IPS-18a (cell line): ENCODE results near the gene SERINC2.

ENCODE experiments used
- H3K27ac ChIP-seq: one replicate; pipeline ENCODE4 v1.5.1; 2013; ENCODE audit warnings: low read length
- H3K27me3 ChIP-seq: one replicate; pipeline ENCODE4 v1.6.1; 2013; ENCODE audit warnings: mild to moderate bottlenecking, low read length; ENCODE audit not compliant: control insufficient read depth, insufficient read depth
- H3K36me3 ChIP-seq: one replicate; pipeline ENCODE4 v1.6.1; 2013; ENCODE audit warnings: low read depth, low read length; ENCODE audit not compliant: control insufficient read depth
- H3K4me1 ChIP-seq: one replicate; pipeline ENCODE4 v1.6.1; 2013; ENCODE audit warnings: low read depth, low read length; ENCODE audit not compliant: control insufficient read depth
- H3K4me3 ChIP-seq: one replicate; pipeline ENCODE4 v1.5.1; 2013; ENCODE audit warnings: low read length
- H3K9ac ChIP-seq: one replicate; pipeline ENCODE4 v1.6.1; 2013; ENCODE audit warnings: mild to moderate bottlenecking, low read length, moderate library complexity
- H3K9me3 ChIP-seq: one replicate; pipeline ENCODE4 v1.6.1; 2013; ENCODE audit warnings: low read depth, low read length; ENCODE audit not compliant: control insufficient read depth

SERINC2 gene

GRCh38 chr1:31441073-31441472 lies 28.1 kb downstream of the SERINC2 start:
- no peaks in the 10 kb centered on the region for H3K27me3 ChIP-seq
- no peak overlapping the region for H3K27ac ChIP-seq
- no peaks in the 10 kb centered on the region for H3K36me3 ChIP-seq
- H3K4me3 ChIP-seq: no peak overlapping the region
- no peaks in the 10 kb centered on the region for H3K9me3 ChIP-seq
- no peaks in the 10 kb centered on the region for H3K4me1 ChIP-seq
- no peak overlapping the region for H3K9ac ChIP-seq

GRCh38 chr1:31441558-31441957 lies 28.5 kb downstream of the SERINC2 start:
- Histone ChIP-seq H3K27me3 (no peaks in the 10 kb centered on the region), H3K27ac (no peak overlapping the region), H3K4me3 (no peak overlapping the region), H3K4me1 (no peaks in the 10 kb centered on the region), H3K9ac (no peak overlapping the region), H3K9me3 (no peaks in the 10 kb centered on the region), H3K36me3 (no peaks in the 10 kb centered on the region)

- no peak overlapping the region for H3K27ac ChIP-seq
- no peaks in the 10 kb centered on the region for H3K27me3 ChIP-seq
- no peaks in the 10 kb centered on the region for H3K9me3 ChIP-seq
- H3K4me3 ChIP-seq: no peak overlapping the region
- H3K36me3 ChIP-seq: no peaks in the 10 kb centered on the region
- no peak overlapping the region for H3K9ac ChIP-seq
- no peaks in the 10 kb centered on the region for H3K4me1 ChIP-seq
These were observed 29.1 kb downstream of the SERINC2 start for GRCh38 chr1:31441970-31442647.

DNA sequence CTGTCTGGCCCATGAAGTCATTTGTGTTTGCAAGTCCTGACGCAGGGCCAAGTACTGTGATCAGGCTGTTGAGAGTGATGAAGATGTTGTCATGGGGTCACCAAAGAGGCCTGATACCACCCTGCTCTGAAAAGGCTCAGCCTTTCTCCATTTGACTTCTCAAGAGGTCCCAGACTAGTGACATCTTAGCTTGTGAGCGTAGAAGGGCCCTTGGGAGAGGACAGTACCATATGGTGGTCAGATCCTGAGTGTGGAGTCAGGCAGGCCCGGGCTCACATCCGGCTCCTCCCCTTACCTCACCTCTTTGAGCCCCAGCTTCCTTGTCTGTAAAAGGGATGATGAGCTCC lies 29.6 kb downstream of the SERINC2 start:
- Histone ChIP-seq H3K27ac (no peak overlapping the region), H3K4me1 (no peaks in the 10 kb centered on the region), H3K9me3 (no peaks in the 10 kb centered on the region), H3K4me3 (no peak overlapping the region), H3K36me3 (no peaks in the 10 kb centered on the region), H3K27me3 (no peaks in the 10 kb centered on the region), H3K9ac (no peak overlapping the region)

- no peaks in the 10 kb centered on the region for H3K9me3 ChIP-seq
- no peaks in the 10 kb centered on the region for H3K36me3 ChIP-seq
- no peak overlapping the region for H3K4me3 ChIP-seq
- H3K4me1 ChIP-seq: no peaks in the 10 kb centered on the region
- no peaks in the 10 kb centered on the region for H3K27me3 ChIP-seq
- H3K9ac ChIP-seq: no peak overlapping the region
- no peak overlapping the region for H3K27ac ChIP-seq
These were observed 30.7 kb downstream of the SERINC2 start for GRCh38 chr1:31443673-31444072.

- H3K9ac ChIP-seq: no peak overlapping the region
- H3K27me3 ChIP-seq: no peaks in the 10 kb centered on the region
- no peaks in the 10 kb centered on the region for H3K4me1 ChIP-seq
- H3K4me3 ChIP-seq: no peak overlapping the region
- no peak overlapping the region for H3K27ac ChIP-seq
- no peaks in the 10 kb centered on the region for H3K9me3 ChIP-seq
- H3K36me3 ChIP-seq: no peaks in the 10 kb centered on the region
These were observed 31.9 kb downstream of the SERINC2 start for GRCh38 chr1:31444725-31445448.

- H3K4me1 ChIP-seq: no peaks in the 10 kb centered on the region
- H3K9me3 ChIP-seq: no peaks in the 10 kb centered on the region
- H3K9ac ChIP-seq: no peak overlapping the region
- no peaks in the 10 kb centered on the region for H3K27me3 ChIP-seq
- H3K27ac ChIP-seq: no peak overlapping the region
- no peaks in the 10 kb centered on the region for H3K36me3 ChIP-seq
- no peak overlapping the region for H3K4me3 ChIP-seq
These were observed 32.9 kb downstream of the SERINC2 start for GRCh38 chr1:31445951-31446350.

GRCh38 chr1:31447210-31447609 lies 34.2 kb downstream of the SERINC2 start:
- Histone ChIP-seq H3K4me1 (no peaks in the 10 kb centered on the region), H3K36me3 (no peaks in the 10 kb centered on the region), H3K4me3 (no peak overlapping the region), H3K9me3 (no peaks in the 10 kb centered on the region), H3K9ac (no peak overlapping the region), H3K27me3 (no peaks in the 10 kb centered on the region), H3K27ac (no peak overlapping the region)

DNA sequence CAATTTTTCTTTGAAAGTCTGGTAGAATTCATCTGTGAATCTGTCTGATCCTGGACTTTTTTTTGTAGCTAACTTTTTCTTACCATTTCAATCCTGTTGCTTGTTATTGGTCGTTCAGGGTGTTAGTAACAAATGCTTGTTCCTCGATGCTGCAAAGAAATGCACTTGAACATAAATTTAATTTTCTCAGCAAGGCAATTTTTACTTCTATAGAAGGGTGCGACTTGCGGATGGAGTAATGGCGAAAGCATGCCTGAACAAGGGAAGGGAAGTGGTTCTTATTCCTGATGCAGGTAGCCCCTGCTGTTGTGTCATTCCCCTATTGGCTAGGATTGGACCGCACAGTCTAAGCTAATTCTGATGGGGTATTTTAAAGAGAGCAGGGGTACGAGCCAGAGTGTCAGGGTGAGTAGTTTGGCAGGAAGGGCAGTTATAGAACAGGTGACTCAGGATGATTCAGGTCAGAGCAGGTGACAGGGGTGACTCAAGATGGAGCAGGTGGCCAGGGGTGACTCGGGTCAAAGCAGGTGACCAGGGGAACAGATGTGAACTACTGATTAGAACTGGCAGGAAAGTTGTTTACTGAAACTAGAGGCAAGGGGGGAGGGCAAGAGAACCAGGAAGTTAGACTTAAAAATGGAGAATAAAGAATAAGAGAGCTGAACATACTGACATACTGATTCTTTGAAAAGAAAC lies 40.5 kb downstream of the SERINC2 start:
- Histone ChIP-seq H3K27me3 (no peaks in the 10 kb centered on the region), H3K9ac (no peak overlapping the region), H3K27ac (no peak overlapping the region), H3K4me1 (no peaks in the 10 kb centered on the region), H3K9me3 (peaks cover 2% of the 10 kb centered on the region), H3K4me3 (no peak overlapping the region), H3K36me3 (no peaks in the 10 kb centered on the region)

GRCh38 chr1:31458287-31458896 lies 45.4 kb downstream of the SERINC2 start:
- no peak overlapping the region for H3K9ac ChIP-seq
- no peaks in the 10 kb centered on the region for H3K4me1 ChIP-seq
- H3K27me3 ChIP-seq: no peaks in the 10 kb centered on the region
- H3K27ac ChIP-seq: no peak overlapping the region
- no peak overlapping the region for H3K4me3 ChIP-seq
- H3K36me3 ChIP-seq: no peaks in the 10 kb centered on the region
- H3K9me3 ChIP-seq: peaks cover 4% of the 10 kb centered on the region

DNA sequence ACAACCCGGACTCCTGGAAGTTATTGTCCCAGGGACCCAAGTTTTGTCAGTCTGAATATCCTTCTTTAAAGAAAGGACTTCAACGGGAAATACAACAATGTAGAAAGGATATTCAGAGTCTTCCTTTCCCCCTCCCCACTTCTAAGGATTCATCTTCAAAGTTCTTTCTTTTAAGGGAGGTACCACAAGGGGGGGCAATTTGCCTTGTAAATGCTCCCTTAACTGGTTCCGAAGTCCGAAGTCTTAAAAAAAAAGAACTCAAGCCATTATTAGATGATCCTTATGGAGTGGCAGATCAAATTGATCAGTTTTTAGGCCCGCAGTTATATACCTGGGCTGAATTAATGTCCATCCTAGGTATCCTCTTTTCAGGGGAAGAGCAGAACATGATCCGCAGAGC lies 47.0 kb downstream of the SERINC2 start:
- Histone ChIP-seq H3K27me3 (no peaks in the 10 kb centered on the region), H3K4me1 (no peaks in the 10 kb centered on the region), H3K36me3 (no peaks in the 10 kb centered on the region), H3K9ac (no peak overlapping the region), H3K9me3 (peaks cover 4% of the 10 kb centered on the region), H3K4me3 (no peak overlapping the region), H3K27ac (no peak overlapping the region)
